PC-9 (cell line): ENCODE data around the gene MRPL53. TPM values are rescaled to one million over a fixed set of nuclear protein-coding genes. Genes with fewer than 3 reads are reported as not detected.

ENCODE experiments used
- BruUV-seq: library from RNA; stranded (reverse); fragments of 400-500 nt; replicated peaks from 2 replicates; lab custom pipeline; 2021; lab: Mats Ljungman, UMichigan
- CTCF ChIA-PET: fragments of 300-600 bp; sonication (Branson Sonifier 250); formaldehyde crosslinking; loops from one replicate; lab custom pipeline; 2022; ENCODE audit warnings: antibody characterized with exemption; lab: Charles Lee
- POLR2A ChIA-PET: fragments of 300-600 bp; sonication (Branson Sonifier 250); formaldehyde crosslinking; loops from one replicate; lab custom pipeline; 2022; ENCODE audit warnings: antibody characterized with exemption; ENCODE audit not compliant: unreplicated experiment; lab: Charles Lee
- DNase-seq, 2 experiments: peaks; one replicate each; pipeline versions ENCODE4 v3.0.0 to v3.0.0-alpha.2; 2015 to 2022; ENCODE audit warnings: mixed read lengths in 1 of 2
- H2AFZ ChIP-seq: fragments of 200-600 bp; sonication (generic); 2 replicates; pipeline ENCODE4 v1.8.1; 2017; ENCODE audit warnings: antibody characterized with exemption
- H3F3A ChIP-seq: fragments of 200-600 bp; sonication (generic); 2 replicates; pipeline ENCODE4 v1.8.1; 2017; ENCODE audit warnings: antibody characterized with exemption, mild to moderate bottlenecking, low read depth; ENCODE audit not compliant: insufficient read depth
- H3K27ac ChIP-seq: fragments of 200-600 bp; sonication (generic); 2 replicates; pipeline ENCODE4 v1.6.1; 2016; ENCODE audit warnings: mixed run types
- H3K27me3 ChIP-seq: fragments of 200-600 bp; sonication (generic); 2 replicates; pipeline ENCODE4 v1.6.1; 2016; ENCODE audit warnings: low read depth, mixed run types; ENCODE audit not compliant: insufficient read depth
- H3K36me3 ChIP-seq: fragments of 200-600 bp; sonication (generic); 2 replicates; pipeline ENCODE4 v1.6.1; 2016; ENCODE audit warnings: low read depth, mixed run types
- H3K4me1 ChIP-seq: fragments of 200-600 bp; sonication (generic); replicated peaks from 2 replicates; pipeline ENCODE4 v1.6.1; 2016; ENCODE audit warnings: mixed run types; ENCODE audit not compliant: insufficient read depth
- H3K4me2 ChIP-seq: fragments of 200-600 bp; sonication (generic); 2 replicates; pipeline ENCODE4 v1.6.1; 2017; ENCODE audit warnings: mixed run types
- H3K4me3 ChIP-seq: fragments of 200-600 bp; sonication (generic); 2 replicates; pipeline ENCODE4 v1.6.1; 2016; ENCODE audit warnings: mixed run types
- H3K79me2 ChIP-seq: fragments of 200-600 bp; sonication (generic); 2 replicates; pipeline ENCODE4 v1.6.1; 2017; ENCODE audit warnings: low read depth, mixed run types
- H3K9me2 ChIP-seq: fragments of 200-600 bp; sonication (generic); 2 replicates; pipeline ENCODE4 v1.8.1; 2017; ENCODE audit warnings: mild to moderate bottlenecking; ENCODE audit not compliant: insufficient read depth
- H3K9me3 ChIP-seq: fragments of 200-600 bp; sonication (generic); 2 replicates; pipeline ENCODE4 v1.8.1; 2016; ENCODE audit warnings: low read depth; ENCODE audit not compliant: insufficient read depth
- H4K20me1 ChIP-seq: fragments of 200-600 bp; sonication (generic); 2 replicates; pipeline ENCODE4 v1.8.1; 2017; ENCODE audit not compliant: insufficient read depth
- CTCF ChIP-seq: fragments of 200-600 bp; sonication (generic); conservative IDR thresholded peaks from 2 replicates; pipeline ENCODE4 v1.6.1; 2017; ENCODE audit warnings: mixed run types, antibody characterized with exemption, mild to moderate bottlenecking, moderate library complexity
- EZH2 ChIP-seq: fragments of 200-600 bp; sonication (generic); IDR thresholded peaks from 2 replicates; pipeline ENCODE4 v1.8.0; 2017; ENCODE audit warnings: antibody characterized with exemption, low read depth
- intact Hi-C: fragments of 100-400 bp; cut with micrococcal nuclease; formaldehyde crosslinking; loops from one replicate; pipeline ENCODE4 v1.10.0; 2022; ENCODE audit not compliant: unreplicated experiment
- total RNA-seq: library from RNA; stranded (reverse); gene quantifications from 2 replicates; pipeline ENCODE4 v1.2.3, GENCODE V29; 2021

Gene MRPL53
- total RNA-seq, 1 experiment from 2014 or later: 51.1 TPM

- Histone ChIP-seq H3K27ac (no peak overlapping the region), H3K27me3 (no peaks in the 10 kb centered on the region), H3K9me3 (no peaks in the 10 kb centered on the region), H3K79me2 (no peaks in the 10 kb centered on the region; the same call in 1 of the 2 replicates), H2AFZ (no peak overlapping the region), H3K36me3 (peaks cover 35% of the 10 kb centered on the region), H3K9me2 (no peaks in the 10 kb centered on the region), H3F3A (peaks cover 18% of the 10 kb centered on the region; the same call in 1 of the 2 replicates), H3K4me3 (no peak overlapping the region), H4K20me1 (peaks cover 8% of the 10 kb centered on the region; the same call in 1 of the 2 replicates), H3K4me2 (no peak overlapping the region), H3K4me1 (no peaks in the 10 kb centered on the region)
- ChIA-PET POLR2A (no interaction called here), CTCF (no interaction called here)
- intact Hi-C loops: no loop called here
- DNase-seq: no peak
- BruUV-seq: no TSS peak
- no peak for TF ChIP-seq CTCF
- TF ChIP-seq EZH2: no peak
Measured at GRCh38 chr2:74428675-74429074, 43.8 kb downstream of the MRPL53 start.

GRCh38 chr2:74427551-74427950 is 44.9 kb downstream of the MRPL53 start:
- no peak overlapping the region for H3K4me3 ChIP-seq
- CTCF ChIA-PET: no interaction called here
- peaks cover 26% of the 10 kb centered on the region; the same call in 1 of the 2 replicates for H3F3A ChIP-seq
- POLR2A ChIA-PET: no interaction called here
- intact Hi-C loops: no loop called here
- no TSS peak for BruUV-seq
- DNase-seq: no peak
- H3K27me3 ChIP-seq: no peaks in the 10 kb centered on the region
- H2AFZ ChIP-seq: no peak overlapping the region
- no peak overlapping the region for H3K27ac ChIP-seq
- TF ChIP-seq CTCF (no peak), EZH2 (no peak)
- H3K9me2 ChIP-seq: no peaks in the 10 kb centered on the region
- H3K4me2 ChIP-seq: no peak overlapping the region
- no peaks in the 10 kb centered on the region for H3K79me2 ChIP-seq
- H3K4me1 ChIP-seq: no peaks in the 10 kb centered on the region
- no peaks in the 10 kb centered on the region for H3K9me3 ChIP-seq
- 0 out of 2 replicates have a peak, but pooled peaks cover 4% of the 10 kb centered on the region for H4K20me1 ChIP-seq
- H3K36me3 ChIP-seq: peaks cover 35% of the 10 kb centered on the region

- no peak overlapping the region for H3K27ac ChIP-seq
- H3F3A ChIP-seq: peaks cover 34% of the 10 kb centered on the region; the same call in 1 of the 2 replicates
- H3K4me1 ChIP-seq: no peaks in the 10 kb centered on the region
- H3K4me2 ChIP-seq: no peak overlapping the region
- no peak overlapping the region for H3K4me3 ChIP-seq
- H3K9me2 ChIP-seq: no peaks in the 10 kb centered on the region
- intact Hi-C loops: no loop called here
- TF ChIP-seq EZH2 (no peak), CTCF (no peak)
- H3K27me3 ChIP-seq: no peaks in the 10 kb centered on the region
- no peaks in the 10 kb centered on the region for H3K9me3 ChIP-seq
- 0 out of 2 replicates have a peak, but pooled peaks cover 4% of the 10 kb centered on the region for H4K20me1 ChIP-seq
- no TSS peak for BruUV-seq
- no peaks in the 10 kb centered on the region for H3K79me2 ChIP-seq
- POLR2A ChIA-PET: no interaction called here
- DNase-seq: no peak
- peaks cover 29% of the 10 kb centered on the region for H3K36me3 ChIP-seq
- CTCF ChIA-PET: no interaction called here
- no peak overlapping the region for H2AFZ ChIP-seq
Measured at GRCh38 chr2:74426181-74426758, 46.2 kb downstream of the MRPL53 start.
